D721Med (cell line): ENCODE measurements around the gene ROBO1.

Experiments used
- DNase-seq: peaks from one replicate; pipeline ENCODE4 v3.0.0; 2011; ENCODE audit warnings: low spot score; ENCODE audit not compliant: insufficient read length
- FAIRE-seq: peaks from 2 replicates; lab custom pipeline; 2011; peaks lifted over from hg19 to GRCh38; lab: Jason Lieb, UNC
- TF ChIP-seq, protein P1 (sequence below): IDR thresholded peaks from 2 replicates; pipeline ENCODE4 v1.5.1; 2012; ENCODE audit warnings: mild to moderate bottlenecking, control low read depth; ENCODE audit not compliant: insufficient read depth; ENCODE audit errors: missing control alignments

Gene ROBO1

GRCh38 chr3:78742041-78742440 is 1025.8 kb downstream of the ROBO1 start:
- DNase-seq, result no peak
- TF ChIP-seq, protein P1, sequence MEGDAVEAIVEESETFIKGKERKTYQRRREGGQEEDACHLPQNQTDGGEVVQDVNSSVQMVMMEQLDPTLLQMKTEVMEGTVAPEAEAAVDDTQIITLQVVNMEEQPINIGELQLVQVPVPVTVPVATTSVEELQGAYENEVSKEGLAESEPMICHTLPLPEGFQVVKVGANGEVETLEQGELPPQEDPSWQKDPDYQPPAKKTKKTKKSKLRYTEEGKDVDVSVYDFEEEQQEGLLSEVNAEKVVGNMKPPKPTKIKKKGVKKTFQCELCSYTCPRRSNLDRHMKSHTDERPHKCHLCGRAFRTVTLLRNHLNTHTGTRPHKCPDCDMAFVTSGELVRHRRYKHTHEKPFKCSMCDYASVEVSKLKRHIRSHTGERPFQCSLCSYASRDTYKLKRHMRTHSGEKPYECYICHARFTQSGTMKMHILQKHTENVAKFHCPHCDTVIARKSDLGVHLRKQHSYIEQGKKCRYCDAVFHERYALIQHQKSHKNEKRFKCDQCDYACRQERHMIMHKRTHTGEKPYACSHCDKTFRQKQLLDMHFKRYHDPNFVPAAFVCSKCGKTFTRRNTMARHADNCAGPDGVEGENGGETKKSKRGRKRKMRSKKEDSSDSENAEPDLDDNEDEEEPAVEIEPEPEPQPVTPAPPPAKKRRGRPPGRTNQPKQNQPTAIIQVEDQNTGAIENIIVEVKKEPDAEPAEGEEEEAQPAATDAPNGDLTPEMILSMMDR, result no peak
- peak; percentile 92 for FAIRE-seq

GRCh38 chr3:78741066-78741645 is 1026.6 kb downstream of the ROBO1 start:
- DNase-seq (no peak), FAIRE-seq (peak; percentile 25)
- TF ChIP-seq, protein P1, result no peak

GRCh38 chr3:78738833-78739232 is 1029.0 kb downstream of the ROBO1 start:
- TF ChIP-seq, protein P1, result no peak
- FAIRE-seq, result peak; percentile 75

GRCh38 chr3:78737988-78738387 is 1029.8 kb downstream of the ROBO1 start:
- TF ChIP-seq, protein P1, result no peak
- no peak for FAIRE-seq
- no peak for DNase-seq

More at GRCh38 chr3:78738833-78739232, 1029.0 kb downstream of the ROBO1 start:
- no peak for DNase-seq

- FAIRE-seq, result peak; percentile 81
Observed at GRCh38 chr3:78736863-78737262, 1030.9 kb downstream of the ROBO1 start.

GRCh38 chr3:78734048-78734637 is 1033.7 kb downstream of the ROBO1 start:
- no peak for DNase-seq
- FAIRE-seq, result peak; percentile 55
- TF ChIP-seq, protein P1, result no peak

More at GRCh38 chr3:78736863-78737262, 1030.9 kb downstream of the ROBO1 start:
- TF ChIP-seq, protein P1, result no peak
- no peak for DNase-seq

- no peak for DNase-seq
Observed at GRCh38 chr3:78732893-78733292, 1034.9 kb downstream of the ROBO1 start.

More at GRCh38 chr3:78732893-78733292, 1034.9 kb downstream of the ROBO1 start:
- FAIRE-seq, result no peak
- TF ChIP-seq, protein P1, result no peak
